Activated T-cell treated with anti-CD3 and anti-CD28 coated beads for 1 hour (primary cell): ENCODE measurements around the gene SLC35G2.
"Not testable (repeated sequence)": the region's sequence is repeated elsewhere in the genome, so short reads cannot be mapped to it uniquely, and the experiment has no call there.

ENCODE experiments used
- DNase-seq: peaks from one replicate; pipeline ENCODE4 v3.0.0-alpha.2; 2020; ENCODE audit warnings: low read depth

SLC35G2 gene

GRCh38 chr3:136818769-136819391 is at the start of gene SLC35G2:
SLC35G2 (plus strand) TSS chr3:136819126; CDS start chr3:136854461, 35,335 bp downstream.
- DNase-seq, result peak; percentile 2

GRCh38 chr3:136772709-136773108 is 46.2 kb upstream of the SLC35G2 start:
- no peak for DNase-seq

- no peak for DNase-seq
These were observed 40.1 kb upstream of the SLC35G2 start for GRCh38 chr3:136778865-136779264.

- DNase-seq, result no peak
These were observed 38.2 kb upstream of the SLC35G2 start for GRCh38 chr3:136780741-136781140.

GRCh38 chr3:136783708-136784191 is 35.2 kb upstream of the SLC35G2 start:
- no peak for DNase-seq

GRCh38 chr3:136787349-136787748 is 31.6 kb upstream of the SLC35G2 start:
- no peak for DNase-seq

- no peak for DNase-seq
These were observed 30.8 kb upstream of the SLC35G2 start for GRCh38 chr3:136788154-136788553.

GRCh38 chr3:136789976-136790375 is 28.9 kb upstream of the SLC35G2 start:
- DNase-seq, result no peak

DNA sequence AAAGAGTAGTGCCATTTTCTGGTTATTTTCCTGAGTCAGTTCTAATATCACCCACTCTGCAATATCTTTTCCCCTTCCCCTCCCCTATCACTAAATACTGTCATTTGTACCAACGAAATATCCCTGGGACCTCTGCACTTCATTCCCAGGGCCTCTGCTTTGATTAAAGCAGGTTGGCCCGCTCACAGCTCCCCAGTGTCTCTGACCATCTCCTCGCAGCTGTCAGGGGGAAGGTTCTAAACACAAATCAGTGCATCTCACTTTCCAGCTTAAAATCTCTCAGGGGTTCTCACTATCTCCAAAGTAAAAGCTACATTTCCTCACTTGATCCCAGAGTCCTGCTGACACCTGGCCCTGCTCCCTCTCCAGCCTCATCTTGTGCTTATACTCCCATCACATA is 28.1 kb upstream of the SLC35G2 start:
- no peak for DNase-seq

DNA sequence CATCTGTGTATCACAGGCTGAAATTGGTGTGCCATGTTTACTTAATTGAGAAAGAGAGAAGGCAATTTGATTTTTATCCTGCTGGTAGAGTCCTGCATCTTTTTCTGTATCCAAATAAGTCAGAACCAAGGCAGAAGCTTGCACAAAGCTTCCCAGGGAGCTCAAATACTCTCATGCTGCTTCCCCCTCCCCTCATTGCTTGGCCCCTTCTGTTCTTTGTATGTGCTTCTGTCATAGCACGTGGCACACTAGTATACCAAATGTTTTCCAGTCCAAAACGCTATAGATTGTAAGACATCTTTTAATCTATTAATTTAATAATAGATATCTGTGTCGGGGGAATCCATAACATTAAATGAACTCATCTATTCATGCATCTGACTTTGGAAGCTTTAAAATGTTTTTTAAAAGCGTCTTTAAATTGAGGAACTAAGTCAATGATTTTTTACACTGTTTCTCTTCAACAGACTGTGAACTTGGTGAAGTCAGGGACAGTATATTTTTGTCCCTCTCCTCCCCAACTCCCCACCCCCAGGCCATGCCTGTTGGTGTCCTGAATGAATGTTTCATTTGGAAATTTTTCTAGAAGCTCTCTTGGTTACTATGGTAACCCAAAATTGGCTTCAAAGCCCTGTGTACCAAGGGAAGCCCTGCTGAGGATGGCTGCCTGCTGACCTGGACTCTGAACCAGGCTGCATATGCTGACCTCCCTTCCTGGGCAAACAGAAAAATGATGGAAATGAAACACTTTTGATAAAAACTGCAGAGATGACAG is 26.2 kb upstream of the SLC35G2 start:
- DNase-seq, result no peak

DNA sequence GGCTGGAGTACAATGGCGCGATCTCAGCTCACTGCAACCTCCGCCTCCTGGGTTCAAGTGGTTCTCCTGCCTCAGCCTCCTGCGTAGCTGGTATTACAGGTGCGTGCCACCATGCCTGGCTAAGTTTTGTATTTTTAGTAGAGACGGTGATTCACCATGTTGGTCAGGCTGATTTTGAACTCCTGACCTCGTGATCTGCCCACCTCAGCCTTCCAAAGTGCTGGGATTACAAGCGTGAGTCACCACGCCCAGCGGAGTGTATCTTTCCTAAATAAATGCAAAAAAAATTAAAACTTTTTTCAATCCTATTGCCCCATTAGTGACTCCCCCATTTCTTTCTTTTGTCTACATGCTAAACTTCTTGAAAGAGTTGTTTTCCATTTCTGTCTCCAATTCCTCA is 17.8 kb upstream of the SLC35G2 start:
- not testable (repeated sequence) for DNase-seq

GRCh38 chr3:136802481-136802996 is 16.4 kb upstream of the SLC35G2 start:
- no peak for DNase-seq

DNA sequence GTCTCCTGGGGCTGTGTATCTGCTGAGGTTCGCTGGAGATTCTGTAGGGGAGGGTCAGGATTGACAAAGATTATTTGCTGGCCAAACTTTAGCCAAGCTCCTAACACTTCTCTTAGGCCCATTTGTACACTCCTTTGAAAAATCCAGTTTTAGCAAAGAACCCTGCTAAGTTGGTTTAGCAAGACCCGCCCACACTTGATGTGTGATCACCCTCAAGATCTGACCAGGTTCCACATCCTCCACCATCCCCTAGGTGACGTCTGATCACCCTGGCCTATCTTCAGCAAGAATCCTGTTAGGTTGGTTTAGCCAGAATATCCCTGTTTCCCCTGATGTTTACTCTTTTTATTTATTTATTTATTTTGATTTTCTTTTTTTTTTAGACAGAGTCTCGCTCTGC is 14.8 kb upstream of the SLC35G2 start:
- no peak for DNase-seq

DNA sequence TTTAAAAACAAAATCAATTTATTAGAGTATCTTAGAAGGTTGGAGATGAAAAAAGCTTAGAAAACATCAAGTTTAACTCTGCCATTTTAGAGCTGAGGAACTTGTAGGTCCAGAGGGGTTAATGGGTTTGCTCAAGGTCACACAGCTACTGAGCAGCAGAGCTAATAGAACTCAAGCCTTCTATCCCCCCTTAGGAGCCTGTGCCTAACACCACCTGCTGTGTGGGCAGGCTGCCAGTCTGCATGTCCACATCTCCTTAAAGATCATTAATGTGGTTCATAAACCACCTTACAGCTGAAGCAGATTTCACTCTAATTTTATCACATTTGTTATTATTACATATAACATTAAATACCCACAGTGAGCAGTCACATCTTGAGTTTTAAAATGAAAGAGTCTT is 14.1 kb upstream of the SLC35G2 start:
- no peak for DNase-seq

DNA sequence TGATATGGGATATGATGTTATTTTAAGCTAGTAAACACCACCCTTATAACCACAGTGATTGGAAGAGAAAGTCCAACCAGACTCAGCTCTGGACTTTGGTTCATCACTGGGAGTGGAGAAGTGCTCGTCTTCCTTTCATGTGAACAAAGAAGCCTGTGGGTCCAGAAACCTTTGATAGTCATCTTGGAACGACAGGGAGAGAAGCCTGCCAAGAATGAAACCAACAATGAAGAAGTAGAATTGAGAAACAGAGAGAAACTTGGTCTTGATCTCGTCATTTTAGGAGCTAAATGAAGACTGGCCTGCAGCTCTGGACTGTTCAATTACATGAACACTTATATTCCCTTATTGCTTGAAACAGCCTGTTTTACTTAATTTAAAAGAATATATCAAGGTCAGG is 13.1 kb upstream of the SLC35G2 start:
- DNase-seq, result no peak

DNA sequence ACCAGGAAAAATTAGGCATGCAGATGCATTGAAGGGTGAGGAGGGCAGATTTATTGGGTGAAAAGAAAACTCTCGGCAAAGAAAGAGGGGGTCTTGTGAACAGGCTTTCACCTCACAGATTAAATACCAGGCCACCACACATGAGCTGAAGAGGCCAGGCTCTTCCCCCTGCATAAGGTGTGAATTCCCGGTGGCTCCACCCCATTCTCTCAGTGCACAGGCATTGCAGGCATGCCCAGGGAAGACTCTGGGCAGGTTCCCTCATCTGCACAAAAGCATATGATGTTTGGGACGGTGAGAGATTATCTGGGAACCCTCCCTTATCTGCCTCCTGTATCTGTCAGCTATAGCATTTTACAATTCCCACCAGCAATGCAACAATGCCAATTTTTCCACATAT is 7.2 kb upstream of the SLC35G2 start:
- no peak for DNase-seq

- DNase-seq, result no peak
These were observed 1.5 kb upstream of the SLC35G2 start for GRCh38 chr3:136817448-136817847.

DNA sequence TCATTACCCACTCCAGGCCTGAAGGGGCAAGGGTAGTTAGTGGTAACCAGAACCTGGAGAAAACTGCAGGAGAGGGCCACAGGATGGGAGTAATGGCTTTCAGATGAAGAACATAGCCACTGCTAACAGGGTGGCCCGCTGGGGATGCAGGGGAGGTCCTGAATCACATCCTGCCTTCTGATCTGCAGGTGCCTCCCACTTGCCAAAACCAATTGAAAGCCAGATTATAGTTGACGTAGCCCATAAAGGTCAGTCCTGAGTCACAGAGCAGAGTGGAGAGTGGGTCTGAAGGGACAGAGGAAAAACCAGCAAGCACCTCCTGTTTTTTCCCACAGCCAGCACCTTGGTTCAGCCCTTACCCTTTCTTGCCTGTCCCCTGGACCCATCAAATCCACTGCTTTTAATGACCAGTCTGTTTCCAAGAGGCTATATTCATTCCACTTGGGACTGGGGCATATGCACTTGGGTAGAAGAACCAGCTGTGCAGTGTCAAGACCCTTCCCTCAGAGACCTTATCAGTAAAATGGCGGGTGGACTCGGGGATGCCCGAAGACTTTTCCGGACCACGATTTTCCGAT is 646 bp upstream of the SLC35G2 start:
- DNase-seq, result no peak

DNA sequence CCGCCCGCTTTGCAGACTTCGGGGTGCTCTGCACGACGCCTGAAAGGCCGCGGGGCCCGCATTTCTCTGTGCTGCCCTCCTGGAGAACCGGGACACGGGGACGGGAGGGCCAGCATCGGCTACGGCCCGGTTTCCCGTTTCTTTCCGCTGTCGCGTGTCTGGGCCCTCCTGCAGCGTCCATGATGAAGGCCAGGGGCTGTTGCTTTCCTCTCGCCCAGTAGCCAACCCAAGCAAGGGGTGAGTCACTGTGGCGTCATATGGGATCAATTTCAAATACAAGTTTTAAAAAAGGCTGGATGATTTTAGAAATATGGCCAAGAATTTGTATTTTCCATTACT is 435 bp downstream of the SLC35G2 start:
- no peak for DNase-seq

GRCh38 chr3:136819731-136820679 is 1.1 kb downstream of the SLC35G2 start:
- peak; percentile 14 for DNase-seq

- DNase-seq, result no peak
These were observed 12.5 kb downstream of the SLC35G2 start for GRCh38 chr3:136831461-136831860.
